A673 (cell line): Measurements from ENCODE around the gene GPR142. TPM values are rescaled to one million over a fixed set of nuclear protein-coding genes. Genes with fewer than 3 reads are reported as not detected.

Experiments
- BruUV-seq: library from RNA; stranded (reverse); fragments of 400-500 nt; replicated peaks from 2 replicates; lab custom pipeline; 2021; lab: Mats Ljungman, UMichigan
- CTCF ChIA-PET: fragments of 300-600 bp; sonication (Branson Sonifier 250); formaldehyde crosslinking; loops from one replicate; lab custom pipeline; 2022; ENCODE audit warnings: antibody characterized with exemption; lab: Charles Lee
- POLR2A ChIA-PET: fragments of 300-600 bp; sonication (Branson Sonifier 250); formaldehyde crosslinking; loops from one replicate; lab custom pipeline; 2022; ENCODE audit warnings: antibody characterized with exemption; ENCODE audit not compliant: low non-redundant PET; lab: Charles Lee
- DNase-seq: peaks from one replicate; pipeline ENCODE4 v3.0.0-alpha.2; 2015; ENCODE audit warnings: low spot score
- H3K27ac ChIP-seq: fragments of 200-600 bp; sonication (generic); 2 replicates; pipeline ENCODE4 v1.5.1; 2016; ENCODE audit warnings: mixed run types, low read depth, mild to moderate bottlenecking, mixed read lengths, antibody characterized with exemption, low read length; ENCODE audit not compliant: poor library complexity, severe bottlenecking
- H3K27me3 ChIP-seq: fragments of 200-600 bp; sonication (generic); replicated peaks from 2 replicates; pipeline ENCODE4 v1.6.1; 2017; ENCODE audit warnings: mixed run types, low read depth, mild to moderate bottlenecking, mixed read lengths, antibody characterized with exemption, low read length; ENCODE audit not compliant: insufficient read depth, poor library complexity
- H3K36me3 ChIP-seq: fragments of 200-600 bp; sonication (generic); 2 replicates; pipeline ENCODE4 v1.6.1; 2016; ENCODE audit warnings: mixed run types, mild to moderate bottlenecking, mixed read lengths, antibody characterized with exemption, low read length; ENCODE audit not compliant: insufficient read depth, poor library complexity, severe bottlenecking
- H3K4me1 ChIP-seq: fragments of 200-600 bp; sonication (generic); 2 replicates; pipeline ENCODE4 v1.6.1; 2017; ENCODE audit warnings: mixed run types, mild to moderate bottlenecking, mixed read lengths, antibody characterized with exemption, low read length; ENCODE audit not compliant: insufficient read depth, poor library complexity, severe bottlenecking
- H3K4me3 ChIP-seq: fragments of 200-600 bp; sonication (generic); 2 replicates; pipeline ENCODE4 v1.5.1; 2016; ENCODE audit warnings: low read depth, mixed run types, mild to moderate bottlenecking, mixed read lengths, low read length; ENCODE audit not compliant: poor library complexity, severe bottlenecking
- H3K9me3 ChIP-seq: fragments of 200-600 bp; sonication (generic); 2 replicates; pipeline ENCODE4 v1.6.1; 2016; ENCODE audit warnings: mixed run types, low read depth, mild to moderate bottlenecking, mixed read lengths, antibody characterized with exemption, low read length; ENCODE audit not compliant: poor library complexity, severe bottlenecking
- EZH2 ChIP-seq: fragments of 200-600 bp; sonication (generic); IDR thresholded peaks from 2 replicates; pipeline ENCODE4 v1.6.1; 2017; ENCODE audit warnings: borderline replicate concordance, low read depth, mild to moderate bottlenecking, mixed read lengths, antibody characterized with exemption, low read length; ENCODE audit not compliant: poor library complexity, severe bottlenecking
- intact Hi-C: fragments of 100-400 bp; cut with micrococcal nuclease; formaldehyde crosslinking; loops from one replicate; pipeline ENCODE4 v1.10.0; 2022; ENCODE audit not compliant: unreplicated experiment
- total RNA-seq: library from RNA; stranded (reverse); gene quantifications from 2 replicates; pipeline ENCODE4 v1.2.3, GENCODE V29; 2021
- TF ChIP-seq, protein P1 (sequence below): fragments of 300-800, 200-600 bp; sonication (generic); conservative IDR thresholded peaks from 2 replicates; pipeline ENCODE4 v1.5.1; 2017; ENCODE audit warnings: low read depth, mild to moderate bottlenecking, antibody characterized with exemption, low read length, moderate library complexity, mixed read lengths

The GPR142 gene
- total RNA-seq, 1 experiment from 2014 or later: 0.24 TPM

DNA sequence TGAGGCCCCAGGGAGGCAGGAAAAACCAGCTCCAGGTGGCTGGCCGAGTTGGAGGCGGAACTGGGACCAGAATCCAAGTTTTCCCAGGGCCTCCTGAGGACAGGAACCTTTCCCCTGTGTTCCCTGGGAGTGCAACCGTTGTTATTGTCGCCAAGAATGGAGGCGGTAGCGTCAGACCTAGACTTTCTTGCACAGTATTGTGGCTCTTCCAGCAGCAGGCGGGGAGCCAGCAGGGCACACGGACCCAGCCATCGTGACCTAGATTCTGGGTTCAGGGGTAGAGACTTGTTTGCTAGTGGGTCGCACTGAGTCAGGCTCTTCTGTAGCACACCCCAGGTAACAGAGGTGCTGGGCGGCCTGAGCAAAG is 41.9 kb upstream of the GPR142 start:
- no peak for DNase-seq
- Histone ChIP-seq H3K4me3 (peak overlapping the region; percentile 42), H3K36me3 (no peaks in the 10 kb centered on the region), H3K9me3 (no peaks in the 10 kb centered on the region), H3K4me1 (peaks cover 9% of the 10 kb centered on the region), H3K27ac (no peak overlapping the region), H3K27me3 (peaks cover 18% of the 10 kb centered on the region)
- ChIA-PET CTCF (no interaction called here), POLR2A (no interaction called here)
- BruUV-seq: no TSS peak
- intact Hi-C loops: no loop called here
- no peak for TF ChIP-seq EZH2
- TF ChIP-seq, protein P1, sequence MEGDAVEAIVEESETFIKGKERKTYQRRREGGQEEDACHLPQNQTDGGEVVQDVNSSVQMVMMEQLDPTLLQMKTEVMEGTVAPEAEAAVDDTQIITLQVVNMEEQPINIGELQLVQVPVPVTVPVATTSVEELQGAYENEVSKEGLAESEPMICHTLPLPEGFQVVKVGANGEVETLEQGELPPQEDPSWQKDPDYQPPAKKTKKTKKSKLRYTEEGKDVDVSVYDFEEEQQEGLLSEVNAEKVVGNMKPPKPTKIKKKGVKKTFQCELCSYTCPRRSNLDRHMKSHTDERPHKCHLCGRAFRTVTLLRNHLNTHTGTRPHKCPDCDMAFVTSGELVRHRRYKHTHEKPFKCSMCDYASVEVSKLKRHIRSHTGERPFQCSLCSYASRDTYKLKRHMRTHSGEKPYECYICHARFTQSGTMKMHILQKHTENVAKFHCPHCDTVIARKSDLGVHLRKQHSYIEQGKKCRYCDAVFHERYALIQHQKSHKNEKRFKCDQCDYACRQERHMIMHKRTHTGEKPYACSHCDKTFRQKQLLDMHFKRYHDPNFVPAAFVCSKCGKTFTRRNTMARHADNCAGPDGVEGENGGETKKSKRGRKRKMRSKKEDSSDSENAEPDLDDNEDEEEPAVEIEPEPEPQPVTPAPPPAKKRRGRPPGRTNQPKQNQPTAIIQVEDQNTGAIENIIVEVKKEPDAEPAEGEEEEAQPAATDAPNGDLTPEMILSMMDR: no peak

DNA sequence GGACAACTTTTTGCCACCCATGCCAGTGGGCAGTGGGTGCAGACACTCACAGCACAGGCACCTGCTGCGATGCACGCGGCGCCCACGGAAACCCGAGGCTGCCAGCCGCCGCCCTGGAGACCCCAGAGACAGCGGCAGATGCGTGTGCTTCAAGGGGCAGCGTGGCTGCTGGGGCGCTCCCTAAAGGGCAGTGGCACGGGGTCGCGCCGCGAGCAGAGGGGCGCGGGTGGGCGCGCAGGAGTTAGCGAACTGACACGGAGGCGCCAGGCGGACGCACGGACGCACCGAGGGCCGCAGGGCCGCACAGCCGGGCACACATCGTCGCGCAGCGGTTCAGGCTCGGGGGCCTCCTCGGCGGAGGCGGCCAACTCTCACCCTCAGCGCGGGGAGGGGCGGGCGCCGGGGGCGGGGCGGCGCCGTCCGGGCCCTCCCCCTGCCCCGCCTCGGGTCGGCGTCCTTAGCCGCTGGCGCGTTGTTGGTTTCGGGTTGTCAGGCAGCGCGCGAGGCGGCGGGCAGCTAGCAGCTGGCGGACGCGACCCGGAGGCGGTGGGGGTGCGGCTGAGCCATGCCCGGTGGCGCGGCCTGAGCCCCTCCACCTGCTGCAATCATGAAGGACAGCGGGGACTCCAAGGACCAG is 41.4 kb upstream of the GPR142 start, which contains the start of gene KIF19:
KIF19 (plus strand) TSS at position 484 of the 637 bp plus-strand sequence; CDS start at position 608, 124 bp downstream.
- ChIA-PET POLR2A (no interaction called here), CTCF (no interaction called here)
- Histone ChIP-seq H3K4me3 (peak within 1 kb of the TSS; percentile 42), H3K27ac (no peak within 1 kb of the TSS), H3K4me1 (peaks cover 9% of the 10 kb centered on the region), H3K36me3 (no peaks in the 10 kb centered on the region), H3K27me3 (peaks cover 14% of the 10 kb centered on the region), H3K9me3 (no peaks in the 10 kb centered on the region)
- BruUV-seq: no TSS peak
- no peak for TF ChIP-seq EZH2
- TF ChIP-seq, protein P1: no peak
- DNase-seq: peak; percentile 55
- intact Hi-C loops: no loop called here

DNA sequence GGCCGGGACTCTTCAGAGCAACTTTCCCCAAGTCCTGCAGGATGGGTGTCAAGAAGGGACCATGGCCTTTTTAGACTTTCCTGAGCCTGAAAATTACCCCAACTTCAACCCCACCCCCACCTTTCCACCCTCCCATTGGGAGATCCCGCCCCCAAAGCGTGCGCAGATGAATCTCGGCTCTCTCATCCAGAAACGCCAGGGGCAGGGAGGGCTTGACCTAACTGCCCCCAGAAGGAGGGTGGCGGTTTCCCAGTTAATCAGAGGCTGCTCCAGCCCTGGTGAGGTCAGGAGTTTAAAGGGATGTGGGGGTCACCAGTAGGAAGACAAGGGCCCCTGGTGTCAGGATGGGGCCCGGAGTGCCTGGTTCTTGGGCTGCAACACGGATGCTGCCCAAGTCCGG is 40.8 kb upstream of the GPR142 start:
- peak overlapping the region; percentile 42 for H3K4me3 ChIP-seq
- H3K27me3 ChIP-seq: peaks cover 12% of the 10 kb centered on the region
- no TSS peak for BruUV-seq
- H3K36me3 ChIP-seq: no peaks in the 10 kb centered on the region
- no peaks in the 10 kb centered on the region for H3K9me3 ChIP-seq
- peaks cover 9% of the 10 kb centered on the region for H3K4me1 ChIP-seq
- H3K27ac ChIP-seq: no peak overlapping the region
- no peak for TF ChIP-seq EZH2
- TF ChIP-seq, protein P1: no peak
- intact Hi-C loops: no loop called here
- no peak for DNase-seq
- ChIA-PET POLR2A (no interaction called here), CTCF (no interaction called here)
